ENCODE results near the gene DDX41.
"Not testable (repeated sequence)": the region's sequence is repeated elsewhere in the genome, so short reads cannot be mapped to it uniquely, and the experiment has no call there.

Gene DDX41

DNA sequence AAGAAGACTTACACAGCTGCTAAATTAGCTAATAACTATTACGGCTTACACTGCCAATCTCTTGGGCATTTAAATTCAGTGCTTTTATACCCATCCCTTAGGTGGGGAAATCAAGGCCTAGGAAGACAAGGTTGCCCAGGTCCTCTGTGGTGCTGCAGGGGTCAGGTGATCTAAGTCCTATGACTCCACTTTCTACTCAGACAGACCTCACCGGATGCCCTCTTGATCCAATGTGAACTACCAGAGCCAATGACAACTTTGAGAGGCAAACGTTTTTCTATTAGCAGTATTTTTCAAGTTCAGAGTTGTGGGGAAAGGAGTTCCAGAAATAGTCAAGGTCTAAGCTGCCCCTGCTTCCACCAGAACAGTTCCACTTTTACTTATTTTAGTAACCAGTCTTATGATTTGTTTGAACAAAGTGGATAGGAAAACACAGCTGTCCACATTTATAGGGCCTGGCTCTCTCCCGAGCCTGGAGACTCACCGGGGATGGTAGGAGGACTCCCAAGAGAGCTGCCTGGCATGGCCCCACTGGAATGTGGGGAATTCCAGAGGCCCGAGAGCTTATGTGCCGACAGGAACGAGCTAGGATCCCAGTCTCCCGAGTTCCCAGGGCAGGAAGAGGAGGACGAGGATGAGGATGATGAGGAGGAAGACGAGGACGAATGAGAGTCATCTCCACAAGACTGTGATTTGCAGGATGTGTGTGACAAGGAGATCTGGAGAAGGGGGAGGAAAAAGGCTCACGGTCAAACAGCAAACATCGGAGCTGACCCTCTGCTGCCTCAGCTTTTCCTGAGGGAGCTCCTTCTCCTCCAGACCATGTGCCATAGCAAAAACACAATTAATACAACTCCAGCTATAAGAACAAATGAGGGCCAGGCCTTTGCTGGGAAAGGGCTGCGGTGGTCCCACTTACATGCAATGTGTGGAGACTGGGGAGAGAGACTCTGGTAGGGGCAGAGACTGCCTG, 20.9 kb upstream of the DDX41 start:
- DNase-seq (ENCODE audit: low spot score) = no peak
- TF ChIP-seq CTCF (IDR thresholded peaks at IDR 0.05; ENCODE audit: borderline replicate concordance, control extremely low read depth, extremely low read depth, insufficient read depth, missing control alignments) = no peak
- in situ Hi-C loops (cut with MboI; ENCODE audit: low sequenced_read_pairs, unreplicated experiment) = no loop called here

DNA sequence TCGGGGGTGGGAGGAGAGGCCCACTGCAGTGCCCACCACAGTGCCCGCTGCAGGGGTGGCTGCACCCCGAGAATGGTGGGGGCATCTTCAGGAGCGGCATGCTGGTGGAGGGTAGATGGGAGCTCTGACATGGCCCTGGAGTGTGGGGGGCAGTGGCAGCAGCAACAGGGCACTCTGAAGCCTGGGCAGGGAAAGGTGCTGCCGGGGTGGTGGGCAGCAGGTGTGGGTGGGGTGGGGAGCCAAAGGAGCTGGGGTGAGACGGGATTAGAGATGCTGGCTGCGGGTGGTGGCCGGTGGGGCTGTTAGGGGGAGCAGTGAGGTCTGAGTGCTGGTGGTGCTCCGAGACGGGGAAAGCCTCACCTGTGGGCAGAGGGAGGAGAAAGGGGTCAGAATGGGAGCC, 19.6 kb upstream of the DDX41 start:
- no peak for DNase-seq (ENCODE audit: low spot score)
- TF ChIP-seq CTCF (IDR thresholded peaks at IDR 0.05; ENCODE audit: borderline replicate concordance, control extremely low read depth, extremely low read depth, insufficient read depth, missing control alignments) = no peak
- in situ Hi-C loops (cut with MboI; ENCODE audit: low sequenced_read_pairs, unreplicated experiment) = no loop called here

DNA sequence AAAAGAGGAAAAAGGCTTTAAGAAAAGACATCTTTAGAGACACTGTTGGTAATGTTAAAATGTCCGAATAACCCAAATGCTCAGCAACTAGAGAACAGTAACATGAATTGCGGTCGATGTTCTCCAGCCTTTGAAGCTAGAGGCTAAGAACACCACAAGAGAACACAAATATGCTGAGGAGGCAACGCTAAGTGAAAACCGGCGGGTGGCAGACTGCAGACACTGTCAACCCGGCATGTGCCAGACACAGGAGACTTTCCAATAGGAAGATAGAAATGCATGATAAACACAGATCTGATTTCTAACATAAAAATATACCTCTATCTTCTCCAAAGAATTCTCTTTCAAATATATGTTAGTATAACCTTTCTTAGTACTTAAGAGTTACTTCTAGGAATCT, 18.4 kb upstream of the DDX41 start:
- TF ChIP-seq CTCF (IDR thresholded peaks at IDR 0.05; ENCODE audit: borderline replicate concordance, control extremely low read depth, extremely low read depth, insufficient read depth, missing control alignments) = no peak
- DNase-seq (ENCODE audit: low spot score) = no peak
- in situ Hi-C loops (cut with MboI; ENCODE audit: low sequenced_read_pairs, unreplicated experiment) = no loop called here

DNA sequence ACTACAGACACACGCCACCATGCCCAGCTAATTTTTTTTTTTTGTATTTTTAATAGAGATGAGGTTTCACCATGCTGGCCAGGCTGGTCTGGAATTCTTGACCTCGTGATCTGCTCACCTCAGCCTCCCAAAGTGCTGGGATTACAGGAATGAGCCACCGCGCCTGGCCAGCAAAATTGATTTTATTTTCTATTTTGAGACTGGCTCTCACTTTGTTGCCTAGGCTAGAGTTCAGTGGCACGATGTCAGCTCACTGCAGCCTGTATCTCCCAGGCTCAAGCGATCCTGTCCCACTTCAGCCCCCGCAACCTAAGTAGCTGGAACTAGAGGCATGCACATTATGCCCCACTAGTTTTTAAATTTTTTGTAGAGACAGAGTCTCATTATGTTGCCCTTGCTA, 17.7 kb upstream of the DDX41 start:
- in situ Hi-C loops (cut with MboI; ENCODE audit: low sequenced_read_pairs, unreplicated experiment) = not testable (repeated sequence)

DNA sequence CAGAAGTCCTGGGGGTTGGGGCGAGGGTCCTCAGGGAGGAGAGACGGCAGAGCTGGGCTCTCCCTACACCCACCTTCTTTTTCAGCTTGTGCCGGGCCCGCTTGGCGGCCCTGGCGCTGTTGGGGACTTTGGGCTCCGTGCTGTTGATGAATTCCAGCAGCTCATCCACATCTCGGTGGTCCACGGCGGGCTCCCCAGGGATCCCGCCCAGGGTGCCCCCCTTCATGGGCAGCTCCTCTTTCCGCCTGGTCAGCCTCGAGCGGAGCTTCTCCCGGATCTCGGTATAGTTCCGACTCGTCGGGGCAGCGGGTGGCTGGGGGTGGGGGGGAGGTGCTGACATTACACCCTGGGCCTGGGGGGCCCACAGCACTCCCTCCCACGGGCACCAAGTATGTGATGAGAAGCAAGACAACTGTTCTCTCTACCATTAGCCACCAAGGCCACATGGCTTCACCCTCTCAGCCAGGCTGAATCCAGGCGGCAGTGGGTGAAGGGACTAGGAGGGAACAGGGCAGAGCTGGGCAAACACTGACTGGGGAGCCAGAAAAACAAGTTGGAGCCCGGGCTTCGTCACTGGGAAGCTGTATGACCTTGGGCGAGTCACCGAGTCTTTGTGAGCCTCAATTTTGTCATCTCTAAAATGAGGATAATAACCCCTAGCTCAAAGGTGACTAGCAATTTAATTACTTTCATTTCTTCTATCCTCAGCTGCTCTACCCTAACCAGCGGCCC, 14.6 kb upstream of the DDX41 start:
- no peak for DNase-seq (ENCODE audit: low spot score)
- TF ChIP-seq CTCF (IDR thresholded peaks at IDR 0.05; ENCODE audit: borderline replicate concordance, control extremely low read depth, extremely low read depth, insufficient read depth, missing control alignments) = no peak
- in situ Hi-C loops (cut with MboI; ENCODE audit: low sequenced_read_pairs, unreplicated experiment) = no loop called here

More for the DNA sequence above, 17.7 kb upstream of the DDX41 start:
- not testable (repeated sequence) for DNase-seq (ENCODE audit: low spot score)

DNA sequence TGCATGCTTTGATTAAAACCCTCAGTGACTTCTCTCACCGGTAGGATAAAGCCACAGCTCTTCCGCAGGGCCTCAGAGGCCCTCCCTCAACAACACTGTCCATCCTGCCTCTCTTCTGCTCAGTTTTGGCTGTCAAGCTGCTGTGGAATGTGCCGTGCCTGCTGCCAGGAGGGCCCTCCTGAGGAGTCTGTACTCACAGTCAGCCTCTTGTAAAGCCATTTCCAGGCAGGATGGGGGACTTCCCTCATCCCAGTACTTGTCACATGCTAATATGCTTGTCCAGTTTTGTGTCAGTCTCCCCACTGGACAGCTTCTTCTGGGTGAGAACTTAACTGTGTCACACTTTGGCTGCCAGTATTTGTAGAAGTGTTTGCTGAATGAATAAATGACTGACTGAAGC, 13.9 kb upstream of the DDX41 start:
- no peak for TF ChIP-seq CTCF (IDR thresholded peaks at IDR 0.05; ENCODE audit: borderline replicate concordance, control extremely low read depth, extremely low read depth, insufficient read depth, missing control alignments)
- in situ Hi-C loops (cut with MboI; ENCODE audit: low sequenced_read_pairs, unreplicated experiment) = no loop called here
- DNase-seq (ENCODE audit: low spot score) = no peak
